ENCODE results near the gene SLX4IP.

DNA sequence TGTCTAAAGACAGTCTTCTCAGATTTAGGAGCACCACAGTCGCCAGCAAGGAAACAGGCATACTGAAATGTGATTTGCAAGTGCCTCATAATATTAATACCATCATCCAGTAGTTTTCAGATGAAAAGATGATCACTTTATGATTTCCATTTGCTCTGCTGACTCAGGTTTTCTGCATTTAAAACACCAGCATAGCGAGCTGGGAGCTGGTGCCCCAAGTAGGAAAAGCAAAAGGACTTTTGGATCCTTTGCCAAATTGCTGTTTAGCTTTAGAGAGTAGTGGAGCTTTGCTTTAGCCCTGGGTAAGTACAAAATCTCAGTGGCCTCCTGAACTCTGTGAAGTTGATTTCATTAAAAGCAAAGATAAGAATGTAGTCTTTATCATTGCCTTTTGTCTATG is 160.2 kb downstream of the SLX4IP start:
- TF ChIP-seq, protein P1, sequence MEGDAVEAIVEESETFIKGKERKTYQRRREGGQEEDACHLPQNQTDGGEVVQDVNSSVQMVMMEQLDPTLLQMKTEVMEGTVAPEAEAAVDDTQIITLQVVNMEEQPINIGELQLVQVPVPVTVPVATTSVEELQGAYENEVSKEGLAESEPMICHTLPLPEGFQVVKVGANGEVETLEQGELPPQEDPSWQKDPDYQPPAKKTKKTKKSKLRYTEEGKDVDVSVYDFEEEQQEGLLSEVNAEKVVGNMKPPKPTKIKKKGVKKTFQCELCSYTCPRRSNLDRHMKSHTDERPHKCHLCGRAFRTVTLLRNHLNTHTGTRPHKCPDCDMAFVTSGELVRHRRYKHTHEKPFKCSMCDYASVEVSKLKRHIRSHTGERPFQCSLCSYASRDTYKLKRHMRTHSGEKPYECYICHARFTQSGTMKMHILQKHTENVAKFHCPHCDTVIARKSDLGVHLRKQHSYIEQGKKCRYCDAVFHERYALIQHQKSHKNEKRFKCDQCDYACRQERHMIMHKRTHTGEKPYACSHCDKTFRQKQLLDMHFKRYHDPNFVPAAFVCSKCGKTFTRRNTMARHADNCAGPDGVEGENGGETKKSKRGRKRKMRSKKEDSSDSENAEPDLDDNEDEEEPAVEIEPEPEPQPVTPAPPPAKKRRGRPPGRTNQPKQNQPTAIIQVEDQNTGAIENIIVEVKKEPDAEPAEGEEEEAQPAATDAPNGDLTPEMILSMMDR (IDR thresholded peaks at IDR 0.05; ENCODE audit: insufficient read depth, low read depth, low read length), result no peak
- TF ChIP-seq EZH2 (IDR thresholded peaks at IDR 0.05; ENCODE audit: insufficient read depth, low read length), result no peak

Measured in astrocyte (in vitro differentiated cells and primary cell).